OCI-LY7 (cell line): ENCODE measurements around the gene MGAT1. TPM values are rescaled to one million over a fixed set of nuclear protein-coding genes. Genes with fewer than 3 reads are reported as not detected.
A peak's percentile ranks its signal among the peaks of the same experiment; 100 is the strongest.

Experiments
- BruUV-seq: library from RNA; stranded (reverse); fragments of 400-500 nt; replicated peaks from 2 replicates; lab custom pipeline; 2021; lab: Mats Ljungman, UMichigan
- CTCF ChIA-PET: fragments of 300-600 bp; sonication (Branson Sonifier 250); formaldehyde crosslinking; loops from one replicate; lab custom pipeline; 2022; ENCODE audit warnings: antibody characterized with exemption; ENCODE audit not compliant: unreplicated experiment; lab: Charles Lee
- POLR2A ChIA-PET: fragments of 300-600 bp; sonication (Branson Sonifier 250); formaldehyde crosslinking; loops from one replicate; lab custom pipeline; 2022; ENCODE audit warnings: antibody characterized with exemption; lab: Charles Lee
- DNase-seq: peaks from one replicate; pipeline ENCODE4 v3.0.0-alpha.2; 2015; ENCODE audit warnings: low spot score
- H2AFZ ChIP-seq: fragments of 200-600 bp; sonication (generic), shearing (Covaris generic); 2 replicates; pipeline ENCODE4 v1.6.1; 2014; ENCODE audit warnings: mild to moderate bottlenecking, antibody characterized with exemption, low read length, moderate library complexity
- H3K27ac ChIP-seq: fragments of 200-600 bp; sonication (generic); 2 replicates; pipeline ENCODE4 v1.5.1; 2014; ENCODE audit warnings: mixed run types, low read depth, mild to moderate bottlenecking, moderate library complexity, low read length, inconsistent platforms; ENCODE audit not compliant: poor library complexity, severe bottlenecking
- H3K36me3 ChIP-seq: fragments of 200-600 bp; sonication (generic); 2 replicates; pipeline ENCODE4 v1.6.1; 2014; ENCODE audit warnings: mild to moderate bottlenecking, antibody characterized with exemption, low read length, moderate library complexity, mixed read lengths; ENCODE audit not compliant: insufficient read depth
- H3K4me1 ChIP-seq: fragments of 200-600 bp; sonication (generic); 2 replicates; pipeline ENCODE4 v1.5.1; 2014; ENCODE audit warnings: mild to moderate bottlenecking, low read length; ENCODE audit not compliant: insufficient read depth, poor library complexity, severe bottlenecking
- H3K4me2 ChIP-seq: fragments of 200-600 bp; sonication (generic); 2 replicates; pipeline ENCODE4 v1.6.1; 2014; ENCODE audit warnings: mild to moderate bottlenecking, low read length
- H3K4me3 ChIP-seq: fragments of 200-600 bp; sonication (generic); 2 replicates; pipeline ENCODE4 v1.5.1; 2014; ENCODE audit warnings: mild to moderate bottlenecking, low read depth, low read length; ENCODE audit not compliant: poor library complexity, severe bottlenecking
- H3K79me2 ChIP-seq: fragments of 200-600 bp; sonication (generic); 2 replicates; pipeline ENCODE4 v1.6.1; 2016; ENCODE audit warnings: low read depth, mild to moderate bottlenecking, low read length, moderate library complexity, mixed read lengths; ENCODE audit not compliant: insufficient read depth
- H3K9me2 ChIP-seq: fragments of 200-600 bp; sonication (generic); 2 replicates; pipeline ENCODE4 v1.6.1; 2016; ENCODE audit warnings: mild to moderate bottlenecking, low read length, mixed read lengths; ENCODE audit not compliant: insufficient read depth
- H3K9me3 ChIP-seq: fragments of 200-600 bp; sonication (generic); 2 replicates; pipeline ENCODE4 v1.6.1; 2014; ENCODE audit warnings: mild to moderate bottlenecking, mixed run types, low read length, mixed read lengths
- H4K20me1 ChIP-seq: fragments of 200-600 bp; sonication (generic); 2 replicates; pipeline ENCODE4 v1.6.1; 2014; ENCODE audit warnings: mild to moderate bottlenecking, antibody characterized with exemption, low read length, moderate library complexity, mixed read lengths; ENCODE audit not compliant: insufficient read depth
- CTCF ChIP-seq: fragments of 200-600 bp; sonication (generic); conservative IDR thresholded peaks from 2 replicates; pipeline ENCODE4 v1.5.1; 2014; ENCODE audit warnings: mild to moderate bottlenecking, antibody characterized with exemption, low read length, moderate library complexity, mixed read lengths
- EZH2phosphoT487 ChIP-seq: fragments of 200-600 bp; sonication (generic); IDR thresholded peaks from 2 replicates; pipeline ENCODE4 v1.6.1; 2018; ENCODE audit warnings: low read depth, borderline replicate concordance, mild to moderate bottlenecking, mixed run types, antibody characterized with exemption, low read length, moderate library complexity, mixed read lengths
- intact Hi-C: fragments of 100-400 bp; cut with micrococcal nuclease; formaldehyde crosslinking; loops from one replicate; pipeline ENCODE4 v1.10.0; 2022; ENCODE audit not compliant: unreplicated experiment
- total RNA-seq, 2 experiments: library from RNA; depleted of rRNA in 1 of 2; stranded (reverse); fragments of >200 nt in 1 of 2; shearing (Covaris generic) in 1 of 2; gene quantifications; 2 replicates each; pipeline ENCODE4 v1.2.3, GENCODE V29; 2014 to 2022

MGAT1 gene
- total RNA-seq, 2 experiments from 2014 or later, result 75.4 to 103 TPM

GRCh38 chr5:180820788-180821321 lies 18.2 kb upstream of the MGAT1 start:
- Histone ChIP-seq H3K4me1 (peaks cover 86% of the 10 kb centered on the region), H3K9me2 (no peaks in the 10 kb centered on the region), H3K79me2 (no peaks in the 10 kb centered on the region), H3K36me3 (no peaks in the 10 kb centered on the region), H4K20me1 (no peaks in the 10 kb centered on the region), H3K4me2 (peak overlapping the region; percentile 70), H3K4me3 (peak overlapping the region; percentile 35), H3K9me3 (no peaks in the 10 kb centered on the region), H3K27ac (peak overlapping the region; percentile 92), H2AFZ (peak overlapping the region; percentile 23; the same call in 1 of the 2 replicates)
- BruUV-seq, result no TSS peak
- DNase-seq, result peak; percentile 91
- POLR2A ChIA-PET, result interaction anchor here (0.8 to 2.0 kb wide), 9 partner anchors 10 to 423 kb away, joined by 3 to 48 read pairs (median 5); partner anchors contain the start of genes MGAT1 and RACK1
- no peak for TF ChIP-seq CTCF
- TF ChIP-seq EZH2phosphoT487, result no peak
- CTCF ChIA-PET, result interaction anchor here (1.4 kb wide), 1 partner anchor 10 kb away, joined by 9 read pairs; no protein-coding TSS in a partner anchor
- intact Hi-C loops, result loop anchor here (1.0 kb wide), 2 partner anchors 10 to 11 kb away; no protein-coding TSS in a partner anchor

DNA sequence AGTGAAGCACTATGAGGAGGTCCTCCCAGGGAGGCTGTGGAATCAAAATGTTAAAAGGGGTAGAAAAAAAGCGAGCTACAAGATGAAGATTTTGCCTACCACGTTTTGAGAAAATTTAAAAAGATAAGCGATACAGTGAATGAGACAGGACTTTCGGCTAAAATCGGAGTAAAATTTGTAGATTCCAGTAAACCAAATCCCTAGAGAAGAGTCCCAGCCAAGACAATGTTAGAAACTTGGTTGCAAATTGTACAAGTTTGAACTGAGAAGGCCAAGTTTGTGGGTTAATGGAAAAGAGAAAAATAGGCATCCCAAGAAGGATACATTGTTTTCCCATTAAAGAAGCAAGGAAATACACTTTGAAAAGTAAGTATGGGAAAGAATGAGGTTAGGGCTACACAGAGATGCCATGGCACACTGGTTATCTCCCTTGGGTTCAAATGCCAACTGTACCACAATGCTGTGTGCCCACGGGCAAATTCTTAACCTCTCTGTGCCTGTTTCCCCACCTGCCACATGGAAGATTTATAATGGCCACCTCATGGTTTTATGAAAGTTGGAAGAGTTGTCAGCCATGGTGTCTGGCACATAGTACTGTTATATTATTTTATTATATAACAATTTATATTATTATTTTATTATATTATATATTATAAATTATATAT lies 16.2 kb upstream of the MGAT1 start:
- Histone ChIP-seq H4K20me1 (no peaks in the 10 kb centered on the region), H3K79me2 (no peaks in the 10 kb centered on the region), H3K27ac (peak overlapping the region; percentile 79), H3K4me1 (peaks cover 94% of the 10 kb centered on the region), H3K4me3 (peak overlapping the region; percentile 44), H3K4me2 (peak overlapping the region; percentile 73), H3K9me3 (no peaks in the 10 kb centered on the region), H2AFZ (peak overlapping the region; percentile 90), H3K9me2 (no peaks in the 10 kb centered on the region), H3K36me3 (no peaks in the 10 kb centered on the region)
- BruUV-seq, result no TSS peak
- ChIA-PET POLR2A (interaction anchor here (0.7 to 4.3 kb wide), 12 partner anchors 8 to 374 kb away, joined by 3 to 37 read pairs (median 4); no protein-coding TSS in a partner anchor), CTCF (interaction anchor here (1.5 kb wide), 2 partner anchors 12 to 16 kb away, joined by 4 to 6 read pairs; no protein-coding TSS in a partner anchor)
- intact Hi-C loops, result loop anchor here (5.0 kb wide), 1 partner anchor 353 kb away; no protein-coding TSS in a partner anchor
- DNase-seq, result no peak
- no peak for TF ChIP-seq EZH2phosphoT487
- TF ChIP-seq CTCF, result no peak
